HEK293 (cell line): ENCODE measurements around the gene CD47.

Experiments
- CTCF ChIA-PET: fragments of 350-600 bp; formaldehyde crosslinking; extraction: SDS; loops from one replicate; lab custom pipeline; 2021; ENCODE audit warnings: antibody characterized with exemption; lab: Yijun Ruan, JAX
- POLR2A ChIA-PET: fragments of 300-600 bp; formaldehyde crosslinking; extraction: SDS; loops from one replicate; lab custom pipeline; 2020; ENCODE audit warnings: antibody characterized with exemption, inconsistent platforms; lab: Yijun Ruan, JAX
- H3K27ac ChIP-seq: fragments of 200-500 bp; sonication (Bioruptor generic); 2 replicates; pipeline ENCODE4 v1.5.1; 2014; ENCODE audit warnings: low read depth, low read length, control low read depth, inconsistent platforms; ENCODE audit errors: extremely low read depth
- H3K36me3 ChIP-seq, 2 experiments: fragments of 200-500 bp in 1 of 2; sonication (Bioruptor generic) in 1 of 2; 1 replicate in 1 of 2; 2 replicates in 1 of 2; pipeline ENCODE4 v1.5.1; 2014 to 2017; ENCODE audit warnings: inconsistent platforms in 2 of 2, low read length in 2 of 2; ENCODE audit not compliant: control insufficient read depth in 2 of 2, insufficient read depth in 1 of 2
- H3K4me1 ChIP-seq: fragments of 200-500 bp; sonication (Bioruptor generic); 2 replicates; pipeline ENCODE4 v1.5.1; 2014; ENCODE audit warnings: mild to moderate bottlenecking, low read length, inconsistent platforms; ENCODE audit not compliant: control insufficient read depth, insufficient read depth
- H3K4me3 ChIP-seq: 2 replicates; pipeline ENCODE4 v1.5.1; 2011; ENCODE audit warnings: low read depth, mild to moderate bottlenecking, control low read depth, low read length, moderate library complexity
- H3K9me3 ChIP-seq: fragments of 200-500 bp; sonication (Bioruptor generic); 2 replicates; pipeline ENCODE4 v1.5.1; 2014; ENCODE audit warnings: low read depth, low read length, inconsistent platforms; ENCODE audit not compliant: control insufficient read depth, insufficient read depth
- BCL6B ChIP-seq: fragments of 450-650 bp; formaldehyde crosslinking; IDR thresholded peaks from 2 replicates; pipeline ENCODE4 v1.5.1; 2017; ENCODE audit warnings: missing biosample characterization, missing genetic modification characterization
- ELK4 ChIP-seq: IDR thresholded peaks from 2 replicates; pipeline ENCODE4 v1.6.1; 2011; ENCODE audit warnings: mild to moderate bottlenecking, low read depth, low read length, borderline replicate concordance
- GLIS2 ChIP-seq: fragments of 450-650 bp; formaldehyde crosslinking; IDR thresholded peaks from 2 replicates; pipeline ENCODE4 v1.5.1; 2016; ENCODE audit warnings: missing biosample characterization, missing genetic modification characterization
- KLF16 ChIP-seq: fragments of 450-650 bp; formaldehyde crosslinking; IDR thresholded peaks from 2 replicates; pipeline ENCODE4 v1.5.1; 2017; ENCODE audit warnings: missing biosample characterization, missing genetic modification characterization
- KLF9 ChIP-seq: fragments of 450-650 bp; formaldehyde crosslinking; IDR thresholded peaks from 2 replicates; pipeline ENCODE4 v1.5.1; 2016; ENCODE audit warnings: missing biosample characterization, missing genetic modification characterization, low read depth
- PBX3 ChIP-seq: sonication (generic); formaldehyde crosslinking; IDR thresholded peaks from 2 replicates; pipeline ENCODE4 v1.8.1; 2022; ENCODE audit warnings: mild to moderate bottlenecking, moderate library complexity, missing genetic modification reagents
- REST ChIP-seq: fragments of 450-650 bp; formaldehyde crosslinking; IDR thresholded peaks from 2 replicates; pipeline ENCODE4 v1.5.1; 2016; ENCODE audit warnings: missing biosample characterization, missing genetic modification characterization
- SETDB1 ChIP-seq: IDR thresholded peaks from one replicate; pipeline ENCODE4 v1.6.1; 2017; ENCODE audit warnings: mild to moderate bottlenecking, low read length, moderate library complexity, mixed read lengths; ENCODE audit not compliant: insufficient read length
- TCF7L2 ChIP-seq: IDR thresholded peaks from 2 replicates; pipeline ENCODE4 v1.6.1; 2011; ENCODE audit warnings: low read depth, mild to moderate bottlenecking, inconsistent platforms, low read length, moderate library complexity, borderline replicate concordance
- TSHZ1 ChIP-seq: fragments of 450-650 bp; formaldehyde crosslinking; IDR thresholded peaks from 2 replicates; pipeline ENCODE4 v1.5.1; 2016; ENCODE audit warnings: missing biosample characterization, missing genetic modification characterization, borderline replicate concordance
- ZFHX2 ChIP-seq: fragments of 450-650 bp; formaldehyde crosslinking; conservative IDR thresholded peaks from 2 replicates; pipeline ENCODE4 v1.5.1; 2016; ENCODE audit warnings: missing biosample characterization, missing genetic modification characterization
- ZFP41 ChIP-seq: fragments of 450-650 bp; formaldehyde crosslinking; IDR thresholded peaks from 2 replicates; pipeline ENCODE4 v1.5.1; 2016; ENCODE audit warnings: missing biosample characterization, missing genetic modification characterization, borderline replicate concordance
- ZNF146 ChIP-seq: fragments of 450-650 bp; formaldehyde crosslinking; IDR thresholded peaks from 2 replicates; pipeline ENCODE4 v1.5.1; 2016; ENCODE audit warnings: missing biosample characterization, missing genetic modification characterization
- ZNF426 ChIP-seq: fragments of 450-650 bp; formaldehyde crosslinking; IDR thresholded peaks from 2 replicates; pipeline ENCODE4 v1.5.1; 2017; ENCODE audit warnings: missing biosample characterization, missing genetic modification characterization, mild to moderate bottlenecking, inconsistent platforms, moderate library complexity
- ZNF521 ChIP-seq: fragments of 450-650 bp; formaldehyde crosslinking; IDR thresholded peaks from 2 replicates; pipeline ENCODE4 v1.5.1; 2017; ENCODE audit warnings: missing biosample characterization, mild to moderate bottlenecking, missing genetic modification characterization
- ZNF555 ChIP-seq: fragments of 450-650 bp; formaldehyde crosslinking; conservative IDR thresholded peaks from 2 replicates; pipeline ENCODE4 v1.5.1; 2017; ENCODE audit warnings: missing biosample characterization, mild to moderate bottlenecking, missing genetic modification characterization, inconsistent platforms
- ZNF561 ChIP-seq: fragments of 450-650 bp; IDR thresholded peaks from 2 replicates; pipeline ENCODE4 v1.5.1; 2018; ENCODE audit warnings: missing biosample characterization, missing genetic modification characterization, borderline replicate concordance
- ZNF777 ChIP-seq: fragments of 450-650 bp; formaldehyde crosslinking; IDR thresholded peaks from 2 replicates; pipeline ENCODE4 v1.5.1; 2017; ENCODE audit warnings: missing biosample characterization, missing genetic modification characterization, borderline replicate concordance

The CD47 gene

GRCh38 chr3:108064293-108064887, 26.4 kb downstream of the CD47 start:
- Histone ChIP-seq H3K4me1 (no peaks in the 10 kb centered on the region), H3K4me3 (no peak overlapping the region), H3K36me3 (peaks cover 0 to 14% of the 10 kb centered on the region in 2 experiments; a peak in 2 of 3 replicates), H3K27ac (no peak overlapping the region), H3K9me3 (no peaks in the 10 kb centered on the region)
- ChIA-PET CTCF (no interaction called here), POLR2A (no interaction called here)
- TF ChIP-seq SETDB1 (no peak), ZNF561 (tag by site-specific recombination) (no peak), ZNF521 (no peak), ELK4 (no peak), BCL6B (tag by site-specific recombination) (no peak), KLF16 (tag by site-specific recombination) (no peak), ZNF146 (no peak), GLIS2 (tag by site-specific recombination) (no peak), ZNF777 (tag by site-specific recombination) (no peak), KLF9 (tag by site-specific recombination) (no peak), PBX3 (CRISPR knock-in tag) (no peak), REST (tag by site-specific recombination) (no peak), ZNF426 (no peak), ZFHX2 (no peak), TCF7L2 (no peak), TSHZ1 (tag by site-specific recombination) (no peak), ZFP41 (tag by site-specific recombination) (no peak), ZNF555 (tag by site-specific recombination) (no peak)
